OCI-LY3 (cell line): ENCODE data around the gene ANKS1B.

ENCODE experiments used
- CTCF ChIP-seq: fragments of 200-600, 300-600 bp; sonication (generic); IDR thresholded peaks from 2 replicates; pipeline ENCODE4 v1.5.1; 2014; ENCODE audit warnings: antibody characterized with exemption, low read length, low read depth
- EZH2phosphoT487 ChIP-seq: fragments of 200-600 bp; shearing (Covaris generic); IDR thresholded peaks from 2 replicates; pipeline ENCODE4 v1.6.1; 2018; ENCODE audit warnings: antibody characterized with exemption, mixed run types, low read depth

- TF ChIP-seq CTCF (no peak; the same call in 1 of the 2 replicates), EZH2phosphoT487 (no peak)
Observed at GRCh38 chr12:98721204-98721702, 1263.5 kb downstream of the ANKS1B start.
